ENCODE results near the gene HSD17B7. TPM values are rescaled to one million over a fixed set of nuclear protein-coding genes. Genes with fewer than 3 reads are reported as not detected.

The HSD17B7 gene
- total RNA-seq, 1 donor from 2014 or later, result 18.9 TPM

GRCh38 chr1:162857850-162858249, 67.3 kb downstream of the HSD17B7 start:
- H3K4me3 ChIP-seq, result no peak overlapping the region
- no peaks in the 10 kb centered on the region for H3K9me3 ChIP-seq
- DNase-seq (ENCODE audit: extremely low spot score in 2 of 2), result no peak
- H3K4me1 ChIP-seq, result no peaks in the 10 kb centered on the region
- TF ChIP-seq POLR2A (IDR thresholded peaks at IDR 0.05) (no peak), POLR2AphosphoS5 (IDR thresholded peaks at IDR 0.05; ENCODE audit: insufficient read depth in 1 of 2, low read depth in 1 of 2) (no peak), CTCF (IDR thresholded peaks at IDR 0.05) (no peak)
- intact Hi-C loops (cut with DNase I), result loop anchor here (10.0 kb wide), 1 partner anchor 457 kb away; no protein-coding TSS in a partner anchor
- H3K27me3 ChIP-seq, result no peaks in the 10 kb centered on the region
- no peak overlapping the region for H3K27ac ChIP-seq
- H3K36me3 ChIP-seq, result no peaks in the 10 kb centered on the region

- H3K9me3 ChIP-seq, result no peaks in the 10 kb centered on the region
- no peaks in the 10 kb centered on the region for H3K4me1 ChIP-seq
- H3K36me3 ChIP-seq, result no peaks in the 10 kb centered on the region
- intact Hi-C loops (cut with DNase I), result loop anchor here (10.0 kb wide), 1 partner anchor 456 kb away; no protein-coding TSS in a partner anchor
- no peak for DNase-seq (ENCODE audit: extremely low spot score in 2 of 2)
- no peak for TF ChIP-seq POLR2A (IDR thresholded peaks at IDR 0.05)
- no peak for TF ChIP-seq POLR2AphosphoS5 (IDR thresholded peaks at IDR 0.05; ENCODE audit: insufficient read depth in 1 of 2, low read depth in 1 of 2)
- TF ChIP-seq CTCF (IDR thresholded peaks at IDR 0.05), result no peak
- H3K4me3 ChIP-seq, result no peak overlapping the region
- no peak overlapping the region for H3K27ac ChIP-seq
- no peaks in the 10 kb centered on the region for H3K27me3 ChIP-seq
Observed at GRCh38 chr1:162859191-162859590, 68.7 kb downstream of the HSD17B7 start.

GRCh38 chr1:162861101-162861500, 70.6 kb downstream of the HSD17B7 start, which contains the start of gene CCDC190:
CCDC190 (minus strand) TSS chr1:162861175; CDS start chr1:162859646, 1,529 bp downstream.
- intact Hi-C loops (cut with DNase I), result no loop called here
- Histone ChIP-seq H3K36me3 (no peaks in the 10 kb centered on the region), H3K27me3 (no peaks in the 10 kb centered on the region), H3K9me3 (no peaks in the 10 kb centered on the region), H3K4me1 (no peaks in the 10 kb centered on the region), H3K4me3 (no peak within 1 kb of the TSS), H3K27ac (no peak within 1 kb of the TSS)
- no peak for TF ChIP-seq CTCF (IDR thresholded peaks at IDR 0.05)
- no peak for TF ChIP-seq POLR2AphosphoS5 (IDR thresholded peaks at IDR 0.05; ENCODE audit: insufficient read depth in 1 of 2, low read depth in 1 of 2)
- TF ChIP-seq POLR2A (IDR thresholded peaks at IDR 0.05), result no peak
- DNase-seq (ENCODE audit: extremely low spot score in 2 of 2), result no peak

- TF ChIP-seq CTCF (IDR thresholded peaks at IDR 0.05), result no peak
- no peak for TF ChIP-seq POLR2A (IDR thresholded peaks at IDR 0.05)
- TF ChIP-seq POLR2AphosphoS5 (IDR thresholded peaks at IDR 0.05; ENCODE audit: insufficient read depth in 1 of 2, low read depth in 1 of 2), result no peak
- intact Hi-C loops (cut with DNase I), result no loop called here
Observed at GRCh38 chr1:162861625-162862024, 71.1 kb downstream of the HSD17B7 start.

More at GRCh38 chr1:162861625-162862024, 71.1 kb downstream of the HSD17B7 start:
- Histone ChIP-seq H3K4me3 (no peak overlapping the region), H3K27me3 (no peaks in the 10 kb centered on the region), H3K4me1 (no peaks in the 10 kb centered on the region), H3K36me3 (no peaks in the 10 kb centered on the region), H3K9me3 (no peaks in the 10 kb centered on the region), H3K27ac (no peak overlapping the region)
- no peak for DNase-seq (ENCODE audit: extremely low spot score in 2 of 2)

Small RNA genes lying within 50 kb of the gene (small RNA-seq; reads per million reads assigned to genes)
- not detected for gene RN7SL861P

Other genes starting within 250 kb of the HSD17B7 start
- 118 TPM for gene UAP1, start 229.0 kb upstream of the HSD17B7 start, total RNA-seq
- gene DDR2, start 158.2 kb upstream of the HSD17B7 start, total RNA-seq, result 153 TPM
- gene CCDC190, start 70.5 kb downstream of the HSD17B7 start, total RNA-seq, result not detected

Measured in vagina (tissue), 2 donors.